Parathyroid adenoma (tissue), 2 donors: ENCODE measurements around the gene SLC25A12.

Experiments used
- H2AFZ ChIP-seq: fragments of 300-600 bp; sonication (generic); one replicate; pipeline ENCODE4 v1.7.0; 2017; ENCODE audit warnings: antibody characterized with exemption, mild to moderate bottlenecking
- H3K27ac ChIP-seq: fragments of 300-600 bp; sonication (generic); one replicate; pipeline ENCODE4 v1.7.0; 2017
- H3K27me3 ChIP-seq: fragments of 300-600 bp; sonication (generic); one replicate; pipeline ENCODE4 v1.7.0; 2017; ENCODE audit warnings: low read length; ENCODE audit not compliant: control insufficient read depth, insufficient read depth
- H3K36me3 ChIP-seq: fragments of 300-600 bp; sonication (generic); one replicate; pipeline ENCODE4 v1.7.0; 2017; ENCODE audit warnings: low read length; ENCODE audit not compliant: control insufficient read depth, insufficient read depth
- H3K4me1 ChIP-seq: fragments of 300-600 bp; sonication (generic); one replicate; pipeline ENCODE4 v1.7.0; 2017; ENCODE audit warnings: control low read depth
- H3K4me2 ChIP-seq: fragments of 300-600 bp; sonication (generic); one replicate; pipeline ENCODE4 v1.7.0; 2017; ENCODE audit warnings: low read length
- H3K4me3 ChIP-seq: fragments of 300-600 bp; sonication (generic); one replicate; pipeline ENCODE4 v1.7.0; 2017; ENCODE audit warnings: low read depth, low read length
- H3K79me2 ChIP-seq: fragments of 300-600 bp; sonication (generic); one replicate; pipeline ENCODE4 v1.7.0; 2017; ENCODE audit warnings: control low read depth
- H3K9ac ChIP-seq: fragments of 300-600 bp; sonication (generic); one replicate; pipeline ENCODE4 v1.7.0; 2017; ENCODE audit warnings: mild to moderate bottlenecking
- H3K9me3 ChIP-seq: fragments of 300-600 bp; sonication (generic); one replicate; pipeline ENCODE4 v1.7.0; 2017; ENCODE audit warnings: low read length; ENCODE audit not compliant: control insufficient read depth
- TF ChIP-seq, protein P1 (sequence below): fragments of 300-600 bp; sonication (generic); IDR thresholded peaks from one replicate; pipeline ENCODE4 v1.7.0; 2017; ENCODE audit warnings: antibody characterized with exemption, mild to moderate bottlenecking
- donor health status: primary hyperparathyroidism.

Gene SLC25A12

DNA sequence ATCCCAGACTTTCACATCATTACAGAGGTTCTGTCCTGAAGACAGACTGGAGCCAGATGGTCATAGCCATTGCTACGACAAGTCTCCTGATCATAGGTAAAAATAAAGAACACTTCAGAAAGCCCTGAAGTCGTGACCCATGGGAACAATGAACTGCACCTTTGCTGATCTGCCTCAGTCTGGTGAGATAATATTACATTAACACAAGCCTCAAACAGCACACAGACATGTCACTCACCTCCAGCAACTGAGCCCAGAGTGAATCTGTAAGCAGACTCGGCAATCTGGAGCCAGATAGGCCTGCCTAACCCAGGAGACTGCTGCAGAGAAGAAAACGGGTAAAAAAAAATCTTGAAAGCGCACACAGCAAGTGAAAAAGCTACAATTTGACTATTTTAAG is 79.2 kb downstream of the SLC25A12 start:
- H3K4me1 ChIP-seq: no peaks in the 10 kb centered on the region
- no peaks in the 10 kb centered on the region for H3K27me3 ChIP-seq
- no peak overlapping the region for H3K27ac ChIP-seq
- no peak overlapping the region for H2AFZ ChIP-seq
- no peak overlapping the region for H3K4me2 ChIP-seq
- no peak overlapping the region for H3K4me3 ChIP-seq
- no peaks in the 10 kb centered on the region for H3K79me2 ChIP-seq
- TF ChIP-seq, protein P1, sequence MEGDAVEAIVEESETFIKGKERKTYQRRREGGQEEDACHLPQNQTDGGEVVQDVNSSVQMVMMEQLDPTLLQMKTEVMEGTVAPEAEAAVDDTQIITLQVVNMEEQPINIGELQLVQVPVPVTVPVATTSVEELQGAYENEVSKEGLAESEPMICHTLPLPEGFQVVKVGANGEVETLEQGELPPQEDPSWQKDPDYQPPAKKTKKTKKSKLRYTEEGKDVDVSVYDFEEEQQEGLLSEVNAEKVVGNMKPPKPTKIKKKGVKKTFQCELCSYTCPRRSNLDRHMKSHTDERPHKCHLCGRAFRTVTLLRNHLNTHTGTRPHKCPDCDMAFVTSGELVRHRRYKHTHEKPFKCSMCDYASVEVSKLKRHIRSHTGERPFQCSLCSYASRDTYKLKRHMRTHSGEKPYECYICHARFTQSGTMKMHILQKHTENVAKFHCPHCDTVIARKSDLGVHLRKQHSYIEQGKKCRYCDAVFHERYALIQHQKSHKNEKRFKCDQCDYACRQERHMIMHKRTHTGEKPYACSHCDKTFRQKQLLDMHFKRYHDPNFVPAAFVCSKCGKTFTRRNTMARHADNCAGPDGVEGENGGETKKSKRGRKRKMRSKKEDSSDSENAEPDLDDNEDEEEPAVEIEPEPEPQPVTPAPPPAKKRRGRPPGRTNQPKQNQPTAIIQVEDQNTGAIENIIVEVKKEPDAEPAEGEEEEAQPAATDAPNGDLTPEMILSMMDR: no peak
- H3K9ac ChIP-seq: no peak overlapping the region
- no peaks in the 10 kb centered on the region for H3K9me3 ChIP-seq
- no peaks in the 10 kb centered on the region for H3K36me3 ChIP-seq

DNA sequence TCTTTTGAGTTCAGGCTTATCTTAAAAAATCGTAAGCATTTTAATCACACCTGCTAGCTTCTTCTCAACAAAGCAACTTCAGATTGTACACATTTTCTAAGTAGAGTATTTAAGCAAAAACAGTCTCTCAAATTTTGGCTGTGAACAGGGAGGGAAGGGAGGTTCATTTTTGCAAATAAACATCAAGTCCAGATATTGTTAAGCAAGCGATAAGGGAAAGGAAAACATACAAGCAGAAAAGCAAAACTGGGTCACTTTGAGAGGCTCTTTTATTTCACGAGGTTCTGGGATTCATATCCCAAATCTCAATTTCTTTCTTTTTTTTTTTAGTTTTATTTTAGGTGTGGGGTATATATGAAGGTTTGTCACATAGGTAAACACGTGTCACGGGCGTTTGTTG is 79.9 kb downstream of the SLC25A12 start:
- TF ChIP-seq, protein P1: no peak
- H3K27ac ChIP-seq: no peak overlapping the region
- no peak overlapping the region for H3K4me2 ChIP-seq
- H3K27me3 ChIP-seq: no peaks in the 10 kb centered on the region
- no peak overlapping the region for H2AFZ ChIP-seq
- no peaks in the 10 kb centered on the region for H3K4me1 ChIP-seq
- H3K9ac ChIP-seq: no peak overlapping the region
- no peaks in the 10 kb centered on the region for H3K79me2 ChIP-seq
- H3K4me3 ChIP-seq: no peak overlapping the region
- H3K36me3 ChIP-seq: no peaks in the 10 kb centered on the region
- no peaks in the 10 kb centered on the region for H3K9me3 ChIP-seq

DNA sequence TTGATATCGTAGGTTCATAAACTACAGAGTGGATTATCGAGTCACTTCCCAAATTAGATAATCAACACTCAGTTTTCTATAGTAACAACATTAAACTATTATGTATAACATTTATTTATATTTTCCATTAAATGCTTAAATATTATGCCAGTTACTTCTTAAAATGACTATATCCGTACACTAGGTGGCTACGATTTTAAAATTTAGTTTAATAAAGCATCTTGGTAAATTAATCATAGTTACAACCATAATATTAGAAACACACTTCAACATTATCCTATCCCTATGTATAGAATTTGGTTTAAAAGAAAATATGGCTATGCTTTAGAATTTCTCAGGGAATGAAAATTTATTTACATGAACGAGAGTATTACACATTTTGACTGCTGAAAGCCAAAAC is 80.3 kb downstream of the SLC25A12 start:
- Histone ChIP-seq H3K36me3 (no peaks in the 10 kb centered on the region), H3K4me1 (no peaks in the 10 kb centered on the region), H3K9me3 (no peaks in the 10 kb centered on the region), H3K4me2 (no peak overlapping the region), H3K9ac (no peak overlapping the region), H3K27ac (no peak overlapping the region), H3K27me3 (no peaks in the 10 kb centered on the region), H3K79me2 (no peaks in the 10 kb centered on the region), H3K4me3 (no peak overlapping the region), H2AFZ (no peak overlapping the region)
- TF ChIP-seq, protein P1: no peak

DNA sequence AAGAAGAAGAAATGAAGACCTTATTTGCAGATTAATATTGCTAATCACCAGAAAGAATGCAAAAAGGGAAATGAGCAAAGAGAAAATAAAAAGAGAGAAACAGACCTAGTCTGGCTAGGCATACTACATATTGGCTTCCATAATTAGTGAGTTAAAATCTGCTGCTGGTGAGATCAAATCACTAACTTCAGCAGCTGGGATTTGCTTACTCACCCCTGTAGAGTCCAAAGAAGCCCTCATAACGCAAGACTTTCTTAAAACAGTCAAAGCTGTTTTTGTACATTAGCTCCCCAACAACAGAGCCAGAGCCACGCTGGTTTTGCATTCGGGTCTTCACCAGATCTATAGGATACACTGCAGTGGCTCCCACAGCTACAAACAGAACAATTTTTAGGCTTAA is 80.9 kb downstream of the SLC25A12 start:
- Histone ChIP-seq H3K79me2 (no peaks in the 10 kb centered on the region), H3K36me3 (no peaks in the 10 kb centered on the region), H3K4me3 (no peak overlapping the region), H3K4me2 (no peak overlapping the region), H3K9me3 (no peaks in the 10 kb centered on the region), H3K27me3 (no peaks in the 10 kb centered on the region), H3K9ac (no peak overlapping the region), H3K27ac (no peak overlapping the region), H3K4me1 (no peaks in the 10 kb centered on the region), H2AFZ (no peak overlapping the region)
- TF ChIP-seq, protein P1: no peak

- TF ChIP-seq, protein P1: no peak
- H3K27ac ChIP-seq: no peak overlapping the region
- no peak overlapping the region for H2AFZ ChIP-seq
These were observed 82.8 kb downstream of the SLC25A12 start for GRCh38 chr2:171811245-171811628.

More at GRCh38 chr2:171811245-171811628, 82.8 kb downstream of the SLC25A12 start:
- H3K79me2 ChIP-seq: no peaks in the 10 kb centered on the region
- no peak overlapping the region for H3K4me2 ChIP-seq
- H3K36me3 ChIP-seq: no peaks in the 10 kb centered on the region
- H3K27me3 ChIP-seq: no peaks in the 10 kb centered on the region
- no peak overlapping the region for H3K9ac ChIP-seq
- H3K9me3 ChIP-seq: no peaks in the 10 kb centered on the region
- H3K4me3 ChIP-seq: no peak overlapping the region
- H3K4me1 ChIP-seq: no peaks in the 10 kb centered on the region
